ENCODE results near the gene OPA1. TPM values are rescaled to one million over a fixed set of nuclear protein-coding genes. Genes with fewer than 3 reads are reported as not detected.

Gene OPA1
- total and polyA plus RNA-seq, 2 of the 4 experiments (the other 2 are of a cell fraction) = 17.8 to 73.7 TPM

DNA sequence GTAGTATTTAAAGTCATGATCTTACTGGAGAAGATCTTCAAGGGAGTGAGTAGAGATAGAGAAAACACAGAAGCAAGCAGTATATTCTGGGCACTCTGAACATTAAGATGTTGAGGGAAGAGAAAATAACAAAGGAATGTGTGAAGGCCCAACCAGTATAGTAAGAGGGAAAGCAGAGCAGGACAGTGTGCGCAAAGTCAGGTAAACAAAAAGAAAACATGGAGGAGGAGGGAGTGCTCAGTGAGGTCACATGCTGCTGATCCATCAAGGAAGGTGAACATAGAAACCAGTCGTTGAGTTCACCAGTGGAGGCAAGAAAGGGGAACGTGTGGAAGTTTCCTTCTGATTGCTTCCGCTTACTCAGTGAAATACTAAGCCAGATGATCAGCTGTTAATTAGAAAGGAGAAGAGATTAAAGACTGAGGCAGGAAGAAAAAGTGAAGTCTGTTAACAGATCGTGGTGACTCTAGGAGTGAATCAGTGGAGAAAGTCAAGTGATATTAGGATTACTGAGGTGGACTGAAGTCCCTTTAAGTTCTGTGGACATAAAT lies 47.2 kb downstream of the OPA1 start:
- H2BK5ac ChIP-seq (ENCODE audit: low read depth, low read length, poor library complexity, severe bottlenecking) = no peak overlapping the region
- CTCF ChIA-PET = interaction anchor here (1.4 kb wide), 1 partner anchor 38 kb away, joined by 3 read pairs; no protein-coding TSS in a partner anchor
- no peak overlapping the region for H2BK20ac ChIP-seq (ENCODE audit: low read depth, low read length)
- BruUV-seq (replicated peaks) = no TSS peak
- H3K9me1 ChIP-seq (ENCODE audit: insufficient read depth, low read length) = no peaks in the 10 kb centered on the region
- no peak overlapping the region for H3K23ac ChIP-seq (ENCODE audit: low read depth, low read length)
- H4K5ac ChIP-seq (ENCODE audit: low read depth, low read length) = no peak overlapping the region
- DNase-seq = no peak
- POLR2A ChIA-PET (ENCODE audit: unreplicated experiment) = no interaction called here
- no peaks in the 10 kb centered on the region for H3K9me3 ChIP-seq (ENCODE audit: control insufficient read depth, insufficient read depth, low read length)
- dilution Hi-C loops (cut with HindIII; ENCODE audit: low sequenced_read_pairs, unreplicated experiment) (no loop called here), in situ Hi-C loops (cut with MboI; ENCODE audit: low sequenced_read_pairs) (no loop called here), intact Hi-C loops (cut with micrococcal nuclease) (no loop called here)
- H3K4ac ChIP-seq (ENCODE audit: low read depth, low read length) = no peak overlapping the region
- no peak overlapping the region for H3K18ac ChIP-seq (ENCODE audit: low read depth, low read length)
- H3K9ac ChIP-seq (ENCODE audit: low read depth, low read length) = no peak overlapping the region
- no peaks in the 10 kb centered on the region for H3K27me3 ChIP-seq (ENCODE audit: control insufficient read depth, insufficient read depth, low read length)
- peaks cover 3% of the 10 kb centered on the region in 2 experiments; a peak in 1 of 4 replicates for H3K79me1 ChIP-seq (ENCODE audit: low read depth in 1 of 2, low read length in 2 of 2)
- H4K20me1 ChIP-seq (ENCODE audit: insufficient read depth, low read length) = no peaks in the 10 kb centered on the region
- no peak overlapping the region for H3K4me3 ChIP-seq (ENCODE audit: insufficient read depth, low read depth, low read length)
- H2AK5ac ChIP-seq (ENCODE audit: low read depth, low read length) = no peak overlapping the region
- H4K91ac ChIP-seq (ENCODE audit: insufficient read depth, low read depth, low read length) = no peak overlapping the region
- peak; percentile 48 for ATAC-seq (ENCODE audit: low read depth)
- H2BK15ac ChIP-seq (ENCODE audit: low read depth, low read length) = no peak overlapping the region
- H2AK9ac ChIP-seq (replicated peaks; ENCODE audit: low read depth, low read length, poor library complexity) = no peak overlapping the region
- H3K36me3 ChIP-seq (ENCODE audit: control insufficient read depth, insufficient read depth, low read length) = peaks cover 18% of the 10 kb centered on the region
- no peak overlapping the region for H3K4me2 ChIP-seq (ENCODE audit: low read depth, low read length)
- no peak overlapping the region for H4K8ac ChIP-seq (ENCODE audit: low read depth in 2 of 2, low read length in 2 of 2)
- TF ChIP-seq MXI1 (IDR thresholded peaks at IDR 0.05; ENCODE audit: borderline replicate concordance, low read depth, low read length) = no peak
- WGBS, 2 experiments (ENCODE audit: extremely low coverage in 2 of 2, insufficient read length in 1 of 2) = 100% methylated on average over 1 of the region's 5 CpGs; no CpG with 5 or more reads in 1 of the 2 experiments
- peak overlapping the region; percentile 67; the same call in 1 of the 2 replicates for H3K27ac ChIP-seq (ENCODE audit: insufficient read depth, low read length)
- H2AFZ ChIP-seq (replicated peaks; ENCODE audit: low read length, poor library complexity) = no peak overlapping the region
- H3K56ac ChIP-seq (ENCODE audit: extremely low read depth, insufficient read depth, low read length) = no peak overlapping the region
- no peak overlapping the region for H3K14ac ChIP-seq (replicated peaks; ENCODE audit: low read depth, low read length)
- H3K4me1 ChIP-seq (ENCODE audit: control insufficient read depth, insufficient read depth, low read length) = peaks cover 3% of the 10 kb centered on the region; the same call in 1 of the 2 replicates
- no peak overlapping the region for H2BK120ac ChIP-seq (ENCODE audit: low read depth, low read length)
